Posterior cingulate gyrus (tissue), 11 donors: ENCODE measurements around the gene CYSRT1.

Experiments
- DNase-seq, 10 donors: peaks; one replicate each; pipeline versions ENCODE4 v3.0.0 to v3.0.0-alpha.2; 2020 to 2021; ENCODE audit warnings: mixed read lengths in 3 of 10
- intact Hi-C: fragments of 100-400 bp; cut with DNase I; formaldehyde crosslinking; loops from one replicate; pipeline ENCODE4 v1.15.1; 2023

The CYSRT1 gene

DNA sequence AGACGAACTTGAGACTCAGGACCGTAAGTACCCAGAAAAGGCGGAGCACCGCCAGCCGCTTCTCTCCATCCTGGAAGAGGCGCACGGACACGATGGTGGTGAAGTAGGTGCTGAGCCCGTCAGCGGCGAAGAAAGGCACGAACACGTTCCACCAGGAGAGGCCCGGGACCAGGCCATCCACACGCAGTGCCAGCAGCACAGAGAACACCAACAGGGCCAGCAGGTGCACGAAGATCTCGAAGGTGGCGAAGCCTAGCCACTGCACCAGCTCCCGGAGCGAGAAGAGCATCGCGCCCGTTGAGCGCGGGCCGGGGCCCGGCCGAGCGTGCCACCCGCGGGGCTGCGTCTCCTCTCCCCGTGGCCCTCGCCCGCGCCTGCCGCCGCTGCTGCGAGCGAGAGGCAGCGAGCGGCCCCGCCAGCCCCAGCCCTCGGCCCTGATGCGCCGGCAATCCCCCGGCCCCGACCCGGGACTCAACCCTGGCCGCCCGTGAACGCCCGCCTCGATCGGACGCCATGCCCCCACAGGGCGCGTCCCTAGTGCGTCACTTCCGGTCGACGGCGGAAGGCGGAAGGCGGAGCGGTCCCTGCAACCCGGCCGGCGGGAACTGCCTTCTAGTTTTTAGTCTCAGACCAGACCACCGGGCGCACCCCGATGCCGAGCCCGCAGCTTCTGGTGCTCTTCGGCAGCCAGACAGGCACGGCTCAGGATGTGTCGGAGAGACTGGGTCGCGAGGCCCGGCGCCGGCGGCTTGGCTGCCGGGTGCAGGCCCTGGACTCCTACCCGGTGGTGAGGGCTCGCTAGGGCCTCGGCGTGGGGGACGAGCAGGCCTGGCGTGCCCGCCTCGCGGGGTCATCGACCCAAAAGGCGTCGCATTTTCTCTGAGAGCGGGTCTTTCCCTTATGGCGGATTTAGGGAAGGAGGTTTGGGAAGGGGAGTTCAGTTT lies 19.6 kb upstream of the CYSRT1 start, which contains the start of the genes NDOR1 and TMEM203:
NDOR1 (plus strand) TSS at position 575 of the 944 bp plus-strand sequence; CDS start at position 653, 78 bp downstream.
TMEM203 (minus strand) TSS at position 523 of the 944 bp plus-strand sequence; CDS start at position 289, 234 bp downstream.
- intact Hi-C loops: loop anchor here (1.0 kb wide), 1 partner anchor 17 kb away; the partner anchor contains the start of genes ANAPC2 and SSNA1
- peak; percentile 94 to 99 (median 98) for DNase-seq

DNA sequence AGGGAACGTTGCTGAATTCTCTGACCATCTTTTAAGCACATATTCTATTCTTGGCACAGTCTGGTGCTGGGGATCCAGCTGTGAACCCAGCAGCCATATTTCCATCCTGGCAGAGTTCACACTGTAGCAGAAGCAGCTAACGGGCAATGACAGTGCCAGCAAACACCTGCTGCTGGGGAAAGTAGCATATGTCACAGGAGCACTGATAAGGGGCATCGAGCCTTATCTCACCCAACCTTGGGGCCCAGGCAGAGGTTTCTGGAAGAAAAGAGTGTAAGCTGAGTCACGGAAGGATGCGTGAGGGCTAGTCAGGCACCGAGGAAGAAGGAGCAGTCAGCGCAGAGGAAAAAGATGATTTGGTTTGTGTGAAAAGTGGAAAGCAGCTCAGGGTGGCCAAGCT lies 18.4 kb upstream of the CYSRT1 start:
- intact Hi-C loops: no loop called here
- DNase-seq: no peak

DNA sequence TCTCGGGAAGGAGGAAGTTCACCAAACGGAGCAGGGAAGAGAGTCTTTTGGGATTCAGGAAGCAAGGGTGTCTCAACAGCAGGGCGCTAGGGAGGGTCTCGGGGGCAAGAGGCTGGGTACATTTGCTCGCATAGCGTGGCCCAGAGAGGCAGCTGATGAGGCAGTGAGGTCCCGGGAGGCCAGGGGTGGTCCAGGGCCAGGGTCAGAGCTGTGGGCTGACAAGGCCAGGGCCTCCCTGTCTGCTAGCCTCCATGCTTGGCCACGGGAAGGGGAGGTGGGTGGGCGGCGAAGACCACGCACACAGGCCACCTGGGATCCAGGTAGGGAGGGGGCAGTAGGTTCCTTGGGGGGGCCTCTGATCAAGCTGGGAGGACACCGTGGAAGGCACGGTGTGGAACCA lies 13.4 kb upstream of the CYSRT1 start:
- DNase-seq: no peak
- intact Hi-C loops: no loop called here

DNA sequence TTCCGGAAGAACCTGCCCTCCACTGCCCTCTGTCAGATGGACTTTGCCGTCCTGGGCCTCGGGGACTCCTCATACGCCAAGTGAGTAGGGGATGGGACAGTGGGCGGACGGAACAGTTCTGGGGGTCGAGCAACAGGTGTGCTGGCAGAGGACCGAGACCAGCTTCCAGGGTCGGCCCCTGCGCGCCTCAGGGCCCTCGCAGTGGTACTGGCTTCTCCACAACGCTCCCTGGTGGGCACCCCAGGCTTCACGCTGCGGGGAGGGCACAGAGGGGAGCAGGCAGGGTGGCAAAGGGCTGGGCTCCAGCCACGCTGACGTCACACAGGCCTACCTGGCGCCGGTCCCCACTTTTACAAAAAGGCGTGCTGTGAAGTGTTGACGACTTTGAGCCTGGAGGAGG lies 12.5 kb upstream of the CYSRT1 start:
- no peak for DNase-seq
- intact Hi-C loops: no loop called here

DNA sequence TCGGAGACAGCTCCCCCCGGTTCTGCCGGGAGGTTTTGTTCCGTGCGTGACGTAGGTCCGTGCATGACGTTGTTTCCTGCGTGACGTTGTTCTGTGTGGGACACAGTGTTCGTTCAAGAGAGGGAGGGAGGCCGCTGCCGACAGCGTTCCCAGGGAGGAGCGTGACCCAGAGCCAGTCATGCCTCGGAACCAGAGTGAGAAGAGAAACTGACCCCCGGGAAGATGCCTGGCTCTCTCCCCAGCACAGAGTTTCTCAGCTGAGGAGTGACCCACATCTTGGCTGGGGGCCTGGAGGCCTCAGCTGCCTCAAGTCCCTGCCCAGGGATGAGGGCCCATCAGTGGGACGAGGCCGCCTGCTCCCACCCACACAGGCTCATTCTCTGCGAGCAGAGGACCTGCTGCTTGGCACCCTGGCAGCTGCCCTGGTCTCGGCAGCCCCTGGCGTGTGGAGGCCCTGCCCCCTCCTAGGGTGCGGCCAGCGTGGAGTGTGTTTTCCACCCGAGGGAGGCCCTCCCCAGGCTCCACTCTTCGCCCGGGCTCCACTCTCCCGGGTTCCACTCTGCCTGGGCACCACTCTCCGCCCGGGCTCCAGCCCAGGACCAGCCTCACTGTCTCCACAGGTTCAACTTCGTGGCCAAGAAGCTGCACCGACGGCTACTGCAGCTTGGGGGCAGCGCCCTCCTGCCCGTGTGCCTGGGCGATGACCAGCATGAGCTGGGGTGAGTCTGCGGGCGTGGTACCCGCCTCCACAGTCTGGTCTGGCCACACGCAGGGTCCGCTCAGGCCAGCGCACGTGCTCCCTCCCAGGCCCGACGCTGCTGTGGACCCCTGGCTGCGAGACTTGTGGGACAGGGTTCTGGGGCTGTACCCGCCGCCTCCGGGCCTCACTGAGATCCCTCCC lies 11.6 kb upstream of the CYSRT1 start:
- peak in 1 of 10 donors; percentile 15 for DNase-seq
- intact Hi-C loops: no loop called here

DNA sequence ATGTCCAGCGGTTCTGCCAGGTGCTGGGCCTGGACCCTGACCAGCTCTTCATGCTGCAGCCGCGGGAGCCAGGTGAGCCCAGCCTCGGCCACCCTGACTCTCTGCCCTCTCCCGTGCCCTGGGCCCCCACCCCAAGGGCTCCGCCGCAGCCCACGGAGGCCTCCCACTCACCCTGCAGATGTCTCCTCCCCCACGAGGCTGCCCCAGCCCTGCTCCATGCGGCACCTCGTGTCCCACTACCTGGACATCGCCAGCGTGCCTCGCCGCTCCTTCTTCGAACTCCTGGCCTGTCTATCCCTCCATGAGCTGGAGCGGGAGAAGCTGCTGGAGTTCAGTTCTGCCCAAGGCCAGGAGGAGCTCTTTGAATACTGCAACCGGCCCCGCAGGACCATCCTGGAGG lies 10.4 kb upstream of the CYSRT1 start:
- DNase-seq: no peak
- intact Hi-C loops: no loop called here

DNA sequence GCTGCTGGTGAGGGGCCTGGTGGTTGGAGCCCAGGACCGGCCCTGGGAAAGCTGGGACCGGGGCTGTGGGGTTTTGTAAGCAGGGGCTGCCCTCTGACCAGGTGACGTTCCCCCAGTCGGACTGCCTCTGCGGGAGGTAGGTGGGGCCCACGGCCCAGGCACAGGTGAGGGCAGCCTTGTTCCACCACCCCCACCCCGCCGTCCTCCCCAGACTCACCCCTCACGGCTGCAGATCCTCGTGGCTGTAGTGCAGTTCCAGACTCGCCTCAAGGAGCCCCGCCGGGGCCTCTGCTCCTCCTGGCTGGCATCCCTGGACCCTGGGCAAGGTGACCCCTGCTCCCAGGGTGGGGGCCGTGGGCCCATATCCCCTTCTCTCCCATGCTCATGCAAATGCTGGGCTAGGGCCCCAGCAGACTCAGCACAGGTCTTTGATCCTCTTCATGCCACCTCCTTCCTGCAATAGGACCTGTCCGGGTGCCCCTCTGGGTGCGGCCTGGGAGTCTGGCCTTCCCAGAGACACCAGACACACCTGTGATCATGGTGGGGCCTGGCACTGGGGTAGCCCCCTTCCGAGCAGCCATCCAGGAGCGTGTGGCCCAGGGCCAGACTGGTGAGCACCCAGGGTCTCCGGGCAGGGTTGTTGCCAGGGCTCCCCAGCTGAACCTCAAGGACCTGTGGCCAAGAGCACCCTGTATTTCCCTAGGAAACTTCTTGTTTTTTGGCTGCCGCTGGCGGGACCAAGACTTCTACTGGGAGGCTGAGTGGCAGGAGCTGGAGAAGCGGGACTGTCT lies 9.6 kb upstream of the CYSRT1 start:
- no peak for DNase-seq
- intact Hi-C loops: no loop called here

DNA sequence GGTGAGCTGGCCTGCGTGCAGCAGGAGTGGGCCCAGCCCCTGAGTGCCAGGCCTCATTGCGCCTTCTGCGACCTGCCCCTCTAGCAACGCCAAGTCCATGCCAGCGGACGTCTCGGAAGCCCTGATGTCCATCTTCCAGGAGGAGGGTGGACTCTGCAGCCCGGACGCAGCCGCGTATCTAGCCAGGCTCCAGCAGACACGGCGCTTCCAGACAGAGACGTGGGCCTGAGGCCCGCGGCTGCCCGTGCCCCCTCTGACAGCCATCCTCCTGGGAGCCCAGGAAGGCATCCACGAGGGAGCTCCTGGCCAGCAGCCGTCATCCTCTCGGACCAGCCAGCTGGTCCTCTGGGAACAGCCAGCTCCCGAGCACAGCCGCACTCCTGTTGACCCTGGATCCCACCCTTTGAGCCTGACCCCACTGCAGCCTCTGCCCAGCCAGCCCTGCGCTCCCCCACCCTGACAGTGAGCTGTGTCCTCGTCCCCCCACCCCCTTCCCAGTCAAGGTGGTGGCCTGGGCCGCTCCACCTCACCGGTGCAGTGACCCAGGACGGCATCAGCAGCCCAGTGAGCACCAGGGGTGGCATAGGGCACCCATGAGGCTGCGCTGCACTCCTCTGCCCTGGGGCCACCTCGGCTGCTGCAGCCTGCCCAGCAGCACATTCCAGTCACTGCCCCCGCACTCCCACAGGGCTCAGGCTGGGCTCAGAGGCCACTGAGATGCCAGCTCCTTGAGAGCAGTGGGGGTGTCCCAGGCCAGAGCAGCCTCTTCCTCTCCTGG lies 8.6 kb upstream of the CYSRT1 start:
- no peak for DNase-seq
- intact Hi-C loops: no loop called here

DNA sequence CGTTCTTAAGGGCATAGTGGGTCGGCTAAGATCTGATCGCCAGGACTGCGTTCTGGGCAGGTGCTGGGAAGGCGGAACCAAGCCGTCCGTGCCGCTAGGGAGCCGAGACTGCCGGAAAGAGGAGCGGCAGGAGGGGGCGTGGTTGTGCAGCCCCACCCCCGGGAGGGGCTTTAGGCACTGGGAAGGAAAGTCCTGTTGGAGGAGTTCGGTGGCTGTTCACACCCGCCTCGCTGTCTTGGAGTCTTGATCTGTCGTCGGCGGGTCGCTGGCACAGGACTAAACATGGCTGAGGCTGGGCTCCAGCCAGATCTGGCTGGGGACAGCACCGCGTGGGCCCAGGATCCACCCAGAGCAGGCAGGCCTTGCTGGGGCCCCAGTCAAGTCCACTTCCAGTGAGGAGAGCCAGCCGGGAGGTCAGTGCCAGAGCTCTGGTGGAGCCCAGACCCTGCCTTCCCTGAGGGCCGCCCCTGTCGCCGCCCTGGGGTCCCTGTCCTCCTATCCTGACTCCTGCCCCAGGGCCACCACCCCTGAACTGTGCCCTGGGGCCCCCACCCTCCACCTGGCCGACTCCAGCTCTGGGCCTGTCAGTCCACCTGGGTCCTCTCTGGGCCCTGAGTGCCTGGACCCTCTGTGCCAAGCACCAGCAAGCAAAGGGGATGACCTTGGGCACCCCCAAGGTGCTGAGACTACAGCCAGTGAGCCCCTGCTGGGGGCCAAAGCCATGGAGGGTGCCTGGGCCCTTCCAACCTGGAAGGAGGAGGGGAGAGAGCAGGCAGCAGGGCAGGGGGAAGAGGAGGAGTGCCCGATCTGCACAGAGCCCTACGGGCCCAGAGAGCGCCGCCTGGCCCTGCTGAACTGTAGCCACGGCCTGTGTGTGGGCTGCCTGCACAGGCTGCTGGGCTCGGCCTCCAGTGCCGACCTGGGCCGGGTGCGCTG lies 7.4 kb upstream of the CYSRT1 start:
- DNase-seq: peak in 2 of 10 donors; percentile 15 to 91
- intact Hi-C loops: no loop called here

DNA sequence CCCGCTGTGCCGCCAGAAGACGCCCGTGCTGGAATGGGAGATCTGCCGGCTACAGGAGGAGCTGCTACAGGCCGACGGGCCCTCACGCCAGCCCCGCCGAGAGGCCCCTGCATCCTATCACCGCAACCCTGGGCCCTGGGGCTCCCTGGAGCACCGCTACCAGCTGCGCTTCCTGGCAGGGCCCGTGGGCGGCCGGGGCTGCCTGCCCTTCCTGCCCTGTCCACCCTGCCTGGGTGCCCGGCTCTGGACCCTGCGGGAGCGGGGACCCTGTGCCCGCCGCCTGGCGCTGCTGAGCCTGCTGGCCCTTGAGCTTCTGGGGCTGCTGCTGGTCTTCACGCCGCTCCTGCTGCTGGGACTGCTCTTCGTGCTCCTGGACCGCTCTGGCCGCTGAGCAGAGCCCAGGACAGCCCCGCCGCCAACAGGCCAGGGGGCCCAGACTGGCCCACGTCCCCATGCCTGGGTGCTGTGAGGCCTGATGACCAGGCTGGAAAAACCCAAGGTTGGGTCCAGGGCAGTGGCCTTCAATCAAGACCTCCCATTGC lies 6.7 kb upstream of the CYSRT1 start:
- intact Hi-C loops: no loop called here

DNA sequence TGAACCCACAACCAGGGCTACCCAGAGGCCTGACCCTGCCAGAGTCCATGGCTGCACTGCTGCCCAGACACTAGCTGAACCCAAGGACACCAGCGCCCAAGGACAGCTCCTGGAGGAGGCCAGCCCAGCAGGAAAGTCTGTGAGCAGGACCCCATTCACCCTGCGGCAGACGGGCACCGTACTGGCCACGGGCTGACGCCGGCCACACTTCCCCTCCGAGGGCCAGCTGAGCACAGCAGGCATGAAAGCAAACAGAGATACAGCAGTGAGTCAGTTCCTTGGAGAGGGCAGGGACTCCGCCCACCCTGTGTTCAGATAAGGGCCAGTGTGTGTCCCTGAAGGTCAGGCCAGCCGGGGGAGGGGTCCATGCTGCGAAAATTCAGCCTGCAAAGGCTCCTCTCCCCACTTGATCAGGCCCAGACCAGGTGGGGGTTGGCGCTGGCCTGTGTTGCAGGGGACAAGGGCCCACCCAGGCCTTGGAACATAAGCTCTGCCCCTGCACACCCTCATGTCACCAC lies 6.2 kb upstream of the CYSRT1 start:
- intact Hi-C loops: no loop called here

More for the DNA sequence above, 6.7 kb upstream of the CYSRT1 start:
- no peak for DNase-seq

DNA sequence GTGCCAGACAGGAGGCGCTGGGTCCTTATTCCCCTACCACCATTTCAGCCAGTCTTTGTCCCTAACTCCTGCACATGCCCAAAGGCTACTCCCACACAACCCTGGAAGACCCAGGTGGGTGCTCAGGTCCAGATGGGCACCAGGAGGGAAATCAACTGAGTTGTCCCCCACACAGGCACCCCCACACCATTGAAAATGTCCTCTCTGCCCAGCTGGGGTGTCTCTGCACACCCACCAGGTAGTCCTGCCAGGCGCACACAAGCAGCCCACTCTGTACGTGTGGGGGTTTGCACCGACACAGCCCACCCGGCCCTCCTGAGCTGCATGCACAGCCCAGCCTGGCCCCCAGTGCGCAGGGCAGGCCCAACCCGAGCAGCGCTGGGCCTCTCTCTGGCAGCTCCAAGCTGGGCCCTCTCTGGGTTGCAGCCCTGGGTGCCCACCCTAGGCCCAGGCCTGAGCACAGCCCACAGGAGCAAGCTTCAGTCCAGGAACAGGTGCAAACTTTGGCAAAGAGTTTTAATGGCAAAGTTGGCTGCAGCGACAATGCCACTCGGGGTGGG lies 5.1 kb upstream of the CYSRT1 start:
- intact Hi-C loops: no loop called here
- DNase-seq: peak in 1 of 10 donors; percentile 83

More for the DNA sequence above, 6.2 kb upstream of the CYSRT1 start:
- no peak for DNase-seq

DNA sequence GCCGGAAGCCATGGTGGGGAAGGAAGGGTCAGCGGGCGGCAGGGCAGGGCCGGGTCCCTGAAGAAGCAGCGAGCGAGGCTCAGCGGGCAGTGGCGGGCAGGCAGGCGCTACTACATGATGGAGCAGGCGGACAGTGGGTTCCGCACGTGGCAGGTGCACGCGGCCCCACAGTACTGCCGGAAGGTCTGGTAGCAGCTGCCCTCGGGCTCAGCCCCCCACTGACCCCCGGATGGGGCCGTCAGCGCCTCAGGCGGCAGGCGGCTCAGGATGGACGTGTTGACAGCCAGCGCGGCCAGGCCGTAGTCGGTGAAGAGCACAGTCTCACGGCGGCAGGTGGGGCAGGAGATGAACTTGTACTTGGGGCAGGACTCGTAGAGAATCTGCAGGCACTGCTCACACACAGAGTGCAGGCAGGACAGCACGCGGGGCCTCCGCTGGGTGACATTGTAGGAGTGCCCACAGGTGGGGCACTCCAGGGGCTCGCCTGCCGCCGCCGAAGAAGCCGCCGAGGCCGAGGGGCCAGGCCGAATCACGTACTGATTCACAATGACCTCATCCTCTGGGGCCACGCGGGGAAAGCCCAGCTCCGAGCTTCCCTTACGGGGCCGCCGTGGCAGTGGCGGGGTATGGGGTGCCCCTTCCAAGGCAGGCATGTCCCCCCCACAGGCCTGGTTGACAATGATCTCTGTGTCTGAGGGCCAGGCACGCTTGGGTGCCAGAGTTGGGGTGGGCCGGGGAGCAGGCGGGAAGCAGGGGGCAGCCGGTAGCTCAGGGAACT lies 4.5 kb upstream of the CYSRT1 start:
- DNase-seq: peak in 1 of 10 donors; percentile 87
- intact Hi-C loops: no loop called here

DNA sequence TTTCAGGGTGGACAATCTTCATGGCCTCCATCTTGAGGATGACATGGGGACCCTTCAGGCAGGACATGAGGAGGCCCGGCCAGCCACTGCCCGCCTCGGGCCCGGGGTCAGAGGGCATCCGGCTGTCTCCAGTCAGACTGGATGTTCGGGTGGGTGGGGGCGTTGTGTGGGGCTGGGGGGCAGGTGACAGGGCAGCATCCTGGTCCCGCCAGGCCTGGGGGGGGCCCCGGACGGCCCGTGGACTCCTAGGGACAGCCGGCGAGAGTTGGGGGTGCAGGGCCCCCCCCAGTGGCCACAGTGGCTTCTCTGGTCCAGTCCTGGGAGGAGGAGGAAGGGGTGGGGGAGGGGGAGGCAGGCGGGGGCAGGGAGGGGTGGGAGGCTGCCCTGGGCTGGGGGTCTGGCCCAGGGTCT lies 3.9 kb upstream of the CYSRT1 start:
- intact Hi-C loops: no loop called here
- DNase-seq: peak in 1 of 10 donors; percentile 88

DNA sequence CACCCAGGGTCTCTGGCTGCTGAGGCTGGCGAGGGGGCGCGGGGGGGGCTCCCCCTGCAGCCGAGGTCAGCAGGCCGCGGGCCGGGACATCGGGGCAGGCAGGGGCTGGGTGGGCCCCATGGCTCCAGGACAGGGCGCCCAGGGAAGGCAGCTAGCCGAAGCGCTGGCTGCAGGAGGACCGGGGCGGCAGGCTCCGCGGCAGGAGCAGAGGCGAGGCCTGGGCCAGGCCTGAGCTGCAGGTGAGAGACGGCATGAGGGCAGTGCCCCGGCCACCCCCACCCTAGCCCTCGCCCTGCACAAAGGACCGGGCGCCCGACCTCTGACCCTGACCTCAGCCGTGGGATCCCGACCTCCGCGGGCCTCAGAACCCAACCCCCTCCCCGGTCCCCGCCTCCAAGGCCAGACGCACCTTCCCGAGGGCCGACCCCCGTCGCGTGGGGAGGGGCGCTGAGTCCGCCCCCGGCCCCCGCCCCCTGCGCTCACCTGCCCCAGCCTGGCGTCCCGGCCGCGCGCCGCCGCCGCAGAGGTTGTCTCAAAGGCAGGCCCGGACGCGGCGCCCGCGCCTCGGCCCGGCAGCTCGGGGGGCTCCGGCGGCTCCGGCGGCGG lies 3.4 kb upstream of the CYSRT1 start:
- peak in 1 of 10 donors; percentile 84 for DNase-seq
- intact Hi-C loops: loop anchor here (2.0 kb wide), 1 partner anchor 33 kb away; the partner anchor contains the start of genes ANAPC2 and SSNA1
